ENCODE results near the gene DDAH1. TPM values are rescaled to one million over a fixed set of nuclear protein-coding genes. Genes with fewer than 3 reads are reported as not detected.

DDAH1 gene
- polyA plus RNA-seq, 1 donor from 2014 or later: 42.7 TPM

DNA sequence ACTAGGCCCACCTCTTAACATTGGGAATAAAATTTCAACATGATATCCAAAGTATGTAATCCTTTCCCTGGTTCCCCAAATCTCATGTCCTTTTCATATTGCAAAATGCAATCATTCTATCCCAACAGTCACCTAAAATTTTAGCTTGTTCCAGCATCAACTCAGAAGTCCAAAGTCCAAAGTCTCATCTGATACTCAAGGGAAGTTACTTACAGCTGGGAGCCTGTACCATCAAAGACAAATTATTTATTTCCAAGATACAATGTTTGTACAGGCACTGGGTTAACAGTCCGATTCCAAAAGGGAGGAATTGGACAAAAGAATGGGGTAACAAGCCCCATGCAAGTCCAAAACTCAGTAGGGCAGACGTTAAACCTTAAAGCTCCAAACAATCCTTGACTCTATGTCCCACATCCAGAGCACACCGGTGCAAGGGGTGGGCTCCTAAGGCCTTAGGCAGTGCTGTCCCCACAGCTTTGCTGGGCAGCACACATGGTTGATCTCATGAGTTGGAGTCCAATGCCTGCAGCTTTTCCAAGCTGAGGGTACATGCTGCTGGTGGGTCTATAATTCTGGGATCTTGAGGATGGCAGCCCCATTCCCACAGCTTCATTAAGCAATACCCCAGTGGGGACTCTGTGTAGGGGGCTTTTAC lies 78.8 kb downstream of the DDAH1 start:
- H3K9ac ChIP-seq (ENCODE audit: low read length): no peak overlapping the region
- H3K4me3 ChIP-seq (ENCODE audit: low read length): no peak overlapping the region
- H2AFZ ChIP-seq (ENCODE audit: low read depth, low read length): no peak overlapping the region
- TF ChIP-seq MXI1 (conservative IDR thresholded peaks at IDR 0.05; ENCODE audit: poor library complexity, severe bottlenecking): no peak
- TF ChIP-seq POLR2AphosphoS5 (IDR thresholded peaks at IDR 0.05): no peak
- no peak for TF ChIP-seq EP300 (conservative IDR thresholded peaks at IDR 0.05; ENCODE audit: poor library complexity, severe bottlenecking)
- no peaks in the 10 kb centered on the region for H3K27me3 ChIP-seq (ENCODE audit: insufficient read depth, low read depth, low read length)
- no peaks in the 10 kb centered on the region for H3F3A ChIP-seq (ENCODE audit: insufficient read depth, low read length, poor library complexity, severe bottlenecking)
- no peaks in the 10 kb centered on the region for H4K20me1 ChIP-seq (ENCODE audit: insufficient read depth)
- H3K36me3 ChIP-seq (ENCODE audit: insufficient read depth, low read length): no peaks in the 10 kb centered on the region
- no peaks in the 10 kb centered on the region for H3K9me2 ChIP-seq (ENCODE audit: insufficient read depth, low read length)
- no peak overlapping the region for H3K4me2 ChIP-seq (ENCODE audit: low read length)
- H3K79me2 ChIP-seq (replicated peaks; ENCODE audit: insufficient read depth, low read length): no peaks in the 10 kb centered on the region
- H3K9me3 ChIP-seq (ENCODE audit: low read length): peaks cover 4% of the 10 kb centered on the region
- H3K27ac ChIP-seq (ENCODE audit: low read length): no peak overlapping the region

DNA sequence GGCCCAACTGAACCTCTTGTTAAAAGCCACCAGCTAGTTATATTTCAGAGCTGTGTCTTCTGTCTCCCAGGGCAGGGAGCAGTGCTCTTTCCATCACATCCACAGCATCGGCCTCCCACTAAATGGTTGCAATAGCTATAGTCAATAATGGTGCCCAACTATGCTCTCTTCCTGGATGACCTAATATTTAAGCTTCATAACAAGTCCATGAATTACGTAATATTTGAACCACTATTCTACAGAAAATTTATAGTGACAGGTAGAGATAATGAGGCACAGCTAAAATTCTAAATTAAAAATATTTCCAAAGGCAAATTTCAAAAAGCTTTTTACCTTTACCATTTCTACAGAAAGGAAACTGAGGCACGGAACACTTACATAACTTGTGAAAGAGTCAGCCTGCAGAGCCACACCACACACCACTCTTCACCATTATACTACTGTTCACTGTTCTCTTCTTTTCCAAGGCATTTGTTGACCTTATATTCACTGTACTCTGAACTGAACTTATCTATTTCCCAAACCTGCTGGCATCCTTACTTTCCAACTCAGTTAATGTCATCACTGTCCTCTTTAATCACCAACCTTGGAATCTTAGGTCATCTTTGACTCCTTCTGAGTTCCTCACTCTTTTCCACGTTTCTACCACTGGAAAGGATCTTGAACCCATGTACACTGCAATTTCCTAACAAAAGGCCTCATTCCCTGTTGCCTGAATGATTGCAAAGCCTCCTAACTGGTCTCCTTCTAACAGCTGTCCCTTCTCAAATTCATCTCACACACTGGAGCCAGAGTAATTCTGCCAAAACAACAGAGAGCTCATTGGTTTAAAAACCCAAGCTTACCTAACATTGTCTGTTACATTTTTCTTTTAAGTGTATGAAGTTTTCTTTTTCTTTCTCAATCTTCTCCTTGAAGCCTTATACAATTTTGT lies 85.5 kb downstream of the DDAH1 start:
- no peaks in the 10 kb centered on the region for H3K9me2 ChIP-seq (ENCODE audit: insufficient read depth, low read length)
- H4K20me1 ChIP-seq (ENCODE audit: insufficient read depth): no peaks in the 10 kb centered on the region
- H3K27ac ChIP-seq (ENCODE audit: low read length): no peak overlapping the region
- H3K27me3 ChIP-seq (ENCODE audit: insufficient read depth, low read depth, low read length): no peaks in the 10 kb centered on the region
- no peak overlapping the region for H3K4me3 ChIP-seq (ENCODE audit: low read length)
- no peak overlapping the region for H2AFZ ChIP-seq (ENCODE audit: low read depth, low read length)
- no peaks in the 10 kb centered on the region for H3K36me3 ChIP-seq (ENCODE audit: insufficient read depth, low read length)
- H3K9me3 ChIP-seq (ENCODE audit: low read length): peaks cover 4% of the 10 kb centered on the region
- peaks cover 20% of the 10 kb centered on the region for H3K79me2 ChIP-seq (replicated peaks; ENCODE audit: insufficient read depth, low read length)
- H3F3A ChIP-seq (ENCODE audit: insufficient read depth, low read length, poor library complexity, severe bottlenecking): no peaks in the 10 kb centered on the region
- no peak for TF ChIP-seq EP300 (conservative IDR thresholded peaks at IDR 0.05; ENCODE audit: poor library complexity, severe bottlenecking)
- TF ChIP-seq, protein P1, sequence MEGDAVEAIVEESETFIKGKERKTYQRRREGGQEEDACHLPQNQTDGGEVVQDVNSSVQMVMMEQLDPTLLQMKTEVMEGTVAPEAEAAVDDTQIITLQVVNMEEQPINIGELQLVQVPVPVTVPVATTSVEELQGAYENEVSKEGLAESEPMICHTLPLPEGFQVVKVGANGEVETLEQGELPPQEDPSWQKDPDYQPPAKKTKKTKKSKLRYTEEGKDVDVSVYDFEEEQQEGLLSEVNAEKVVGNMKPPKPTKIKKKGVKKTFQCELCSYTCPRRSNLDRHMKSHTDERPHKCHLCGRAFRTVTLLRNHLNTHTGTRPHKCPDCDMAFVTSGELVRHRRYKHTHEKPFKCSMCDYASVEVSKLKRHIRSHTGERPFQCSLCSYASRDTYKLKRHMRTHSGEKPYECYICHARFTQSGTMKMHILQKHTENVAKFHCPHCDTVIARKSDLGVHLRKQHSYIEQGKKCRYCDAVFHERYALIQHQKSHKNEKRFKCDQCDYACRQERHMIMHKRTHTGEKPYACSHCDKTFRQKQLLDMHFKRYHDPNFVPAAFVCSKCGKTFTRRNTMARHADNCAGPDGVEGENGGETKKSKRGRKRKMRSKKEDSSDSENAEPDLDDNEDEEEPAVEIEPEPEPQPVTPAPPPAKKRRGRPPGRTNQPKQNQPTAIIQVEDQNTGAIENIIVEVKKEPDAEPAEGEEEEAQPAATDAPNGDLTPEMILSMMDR (IDR thresholded peaks at IDR 0.05; ENCODE audit: poor library complexity, severe bottlenecking): no peak
- TF ChIP-seq POLR2AphosphoS5 (IDR thresholded peaks at IDR 0.05): no peak
- no peak for TF ChIP-seq TAF1 (IDR thresholded peaks at IDR 0.05; ENCODE audit: low read depth)
- TF ChIP-seq MXI1 (conservative IDR thresholded peaks at IDR 0.05; ENCODE audit: poor library complexity, severe bottlenecking): no peak
- no peak for TF ChIP-seq RAD21 (conservative IDR thresholded peaks at IDR 0.05)
- no peak for TF ChIP-seq SMC3 (conservative IDR thresholded peaks at IDR 0.05; ENCODE audit: poor library complexity)
- TF ChIP-seq EZH2 (IDR thresholded peaks at IDR 0.05; ENCODE audit: borderline replicate concordance, insufficient read depth, low read length, poor library complexity, severe bottlenecking): no peak
- TF ChIP-seq, protein P2, sequence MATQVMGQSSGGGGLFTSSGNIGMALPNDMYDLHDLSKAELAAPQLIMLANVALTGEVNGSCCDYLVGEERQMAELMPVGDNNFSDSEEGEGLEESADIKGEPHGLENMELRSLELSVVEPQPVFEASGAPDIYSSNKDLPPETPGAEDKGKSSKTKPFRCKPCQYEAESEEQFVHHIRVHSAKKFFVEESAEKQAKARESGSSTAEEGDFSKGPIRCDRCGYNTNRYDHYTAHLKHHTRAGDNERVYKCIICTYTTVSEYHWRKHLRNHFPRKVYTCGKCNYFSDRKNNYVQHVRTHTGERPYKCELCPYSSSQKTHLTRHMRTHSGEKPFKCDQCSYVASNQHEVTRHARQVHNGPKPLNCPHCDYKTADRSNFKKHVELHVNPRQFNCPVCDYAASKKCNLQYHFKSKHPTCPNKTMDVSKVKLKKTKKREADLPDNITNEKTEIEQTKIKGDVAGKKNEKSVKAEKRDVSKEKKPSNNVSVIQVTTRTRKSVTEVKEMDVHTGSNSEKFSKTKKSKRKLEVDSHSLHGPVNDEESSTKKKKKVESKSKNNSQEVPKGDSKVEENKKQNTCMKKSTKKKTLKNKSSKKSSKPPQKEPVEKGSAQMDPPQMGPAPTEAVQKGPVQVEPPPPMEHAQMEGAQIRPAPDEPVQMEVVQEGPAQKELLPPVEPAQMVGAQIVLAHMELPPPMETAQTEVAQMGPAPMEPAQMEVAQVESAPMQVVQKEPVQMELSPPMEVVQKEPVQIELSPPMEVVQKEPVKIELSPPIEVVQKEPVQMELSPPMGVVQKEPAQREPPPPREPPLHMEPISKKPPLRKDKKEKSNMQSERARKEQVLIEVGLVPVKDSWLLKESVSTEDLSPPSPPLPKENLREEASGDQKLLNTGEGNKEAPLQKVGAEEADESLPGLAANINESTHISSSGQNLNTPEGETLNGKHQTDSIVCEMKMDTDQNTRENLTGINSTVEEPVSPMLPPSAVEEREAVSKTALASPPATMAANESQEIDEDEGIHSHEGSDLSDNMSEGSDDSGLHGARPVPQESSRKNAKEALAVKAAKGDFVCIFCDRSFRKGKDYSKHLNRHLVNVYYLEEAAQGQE (IDR thresholded peaks at IDR 0.05; ENCODE audit: borderline replicate concordance): no peak
- no peak overlapping the region for H3K9ac ChIP-seq (ENCODE audit: low read length)
- H3K4me2 ChIP-seq (ENCODE audit: low read length): no peak overlapping the region

All from neural cell (in vitro differentiated cells).